NCI-H524 (cell line): Measurements from ENCODE around the gene HELZ.
A peak's percentile ranks its signal among the peaks of the same experiment; 100 is the strongest.
"Not testable (repeated sequence)": the region's sequence is repeated elsewhere in the genome, so short reads cannot be mapped to it uniquely, and the experiment has no call there.

Source experiments
- DNase-seq, 2 experiments: peaks; one replicate each; lab custom pipeline; 2025; lab: John Stamatoyannopoulos, UW

HELZ gene

DNA sequence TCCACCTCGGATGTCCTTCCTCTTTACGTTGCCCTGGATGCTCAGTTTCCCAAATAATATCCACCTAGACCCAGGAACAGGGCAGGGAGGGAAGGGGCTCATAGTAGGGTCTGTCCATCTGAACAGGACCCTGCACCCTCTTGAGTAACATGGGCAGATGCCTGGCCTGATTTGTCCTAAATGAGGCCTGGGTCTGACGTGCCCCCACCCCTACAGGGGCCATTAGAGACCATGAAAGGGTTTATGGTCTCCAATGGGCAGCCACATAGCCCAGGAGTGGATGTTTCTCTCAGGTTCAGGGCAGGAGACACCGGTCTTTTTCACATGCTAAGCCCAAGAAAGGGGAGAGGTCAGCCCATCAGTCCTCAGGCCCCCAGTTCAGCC is 193.8 kb downstream of the HELZ start:
- DNase-seq: no peak

DNA sequence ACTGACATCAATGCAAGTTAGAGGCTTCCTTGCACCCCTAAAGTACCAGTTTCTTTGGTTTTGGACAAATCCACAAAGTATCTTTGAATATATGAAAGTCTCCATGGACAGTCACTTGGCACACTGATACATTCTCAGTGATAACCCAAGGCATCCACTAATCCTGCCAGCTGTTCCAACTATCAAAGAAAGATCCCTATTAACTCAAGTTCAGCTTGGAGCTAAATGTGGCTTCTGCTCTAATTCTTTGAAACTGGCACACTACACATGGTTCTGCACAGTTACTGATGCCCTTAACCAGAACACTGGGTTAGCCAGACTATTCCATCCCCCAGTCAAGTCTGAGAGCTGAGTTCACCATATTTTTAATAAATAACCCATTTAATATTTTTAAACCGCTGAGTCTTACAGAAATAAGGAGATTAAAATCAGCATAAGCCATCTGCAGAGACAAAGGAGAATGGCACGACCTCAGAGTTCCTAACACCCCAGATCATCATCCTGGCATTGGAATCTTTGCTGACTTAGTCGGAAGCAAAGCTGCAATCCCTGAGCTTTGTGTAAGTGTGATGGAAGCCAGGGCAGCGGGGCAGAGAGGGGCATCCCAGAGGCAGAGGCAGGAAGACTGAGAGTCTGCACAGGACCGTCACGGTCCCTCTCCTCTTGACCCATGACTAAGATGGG is 194.4 kb downstream of the HELZ start:
- DNase-seq: peak in 1 of 2 experiments; percentile 44

- no peak for DNase-seq
Observed at GRCh38 chr17:67050066-67050465, 194.9 kb downstream of the HELZ start.

DNA sequence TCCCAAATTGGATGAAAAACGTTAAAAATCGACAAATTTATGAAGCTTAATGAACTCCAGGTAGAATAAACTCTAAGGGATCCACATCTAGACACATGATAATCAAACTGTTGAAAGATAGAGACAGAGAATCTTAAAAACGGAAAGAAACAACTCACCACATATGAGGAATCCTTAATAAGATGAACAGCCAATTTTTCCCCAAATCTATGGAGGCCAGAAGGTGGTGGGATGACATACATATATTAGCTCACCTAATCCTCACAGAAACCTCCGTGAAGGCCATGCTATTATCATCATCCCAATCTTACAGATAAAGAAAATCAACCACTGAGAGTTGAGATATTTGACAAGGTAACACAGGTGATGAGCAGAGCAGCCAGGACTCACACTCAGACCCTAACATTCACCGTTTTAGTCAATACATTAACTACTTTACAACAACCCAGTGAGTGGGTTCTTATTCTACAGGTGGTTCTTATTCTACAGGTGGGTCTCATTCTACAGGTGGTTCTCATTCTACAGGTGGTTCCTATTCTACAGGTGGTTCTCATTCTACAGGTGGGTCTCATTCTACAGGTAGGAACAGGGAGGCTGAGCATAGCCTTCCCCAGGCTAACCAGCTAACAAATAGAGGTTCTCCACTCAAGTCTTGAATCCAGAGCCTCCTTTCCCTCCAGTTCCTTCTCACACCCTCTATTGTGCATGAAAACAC is 195.8 kb downstream of the HELZ start:
- no peak for DNase-seq

- DNase-seq: no peak
Observed at GRCh38 chr17:67047382-67047781, 197.6 kb downstream of the HELZ start.

GRCh38 chr17:67046398-67046797 is 198.6 kb downstream of the HELZ start:
- DNase-seq: peak; percentile 16 to 63

DNA sequence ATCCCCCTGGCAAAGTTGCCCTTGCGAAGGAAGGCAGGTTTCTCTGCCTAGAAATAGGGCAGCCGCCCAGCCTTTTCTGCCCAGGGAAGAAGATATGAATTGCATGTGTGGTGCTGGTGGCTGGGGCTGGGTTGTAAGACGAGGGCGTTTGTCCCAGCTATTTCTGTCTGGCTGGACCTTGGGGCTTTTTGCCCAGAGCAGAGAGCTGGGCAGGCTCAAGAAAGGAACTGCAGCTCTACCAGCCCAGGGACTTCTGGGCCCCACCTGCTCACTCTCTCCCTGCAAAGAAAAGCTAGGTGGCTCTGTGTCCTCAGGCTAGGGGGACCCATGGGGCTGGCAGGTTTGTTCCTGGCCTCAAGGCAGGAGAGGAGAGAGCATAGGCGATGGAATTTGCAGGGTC is 200.1 kb downstream of the HELZ start:
- no peak for DNase-seq

GRCh38 chr17:67044016-67044772 is 200.8 kb downstream of the HELZ start, which contains the start of gene CACNG1:
Gene CACNG1 (plus strand): TSS chr17:67044554. CDS start chr17:67044661, 107 bp downstream.
- no peak for DNase-seq

- DNase-seq: no peak
Observed at GRCh38 chr17:67043283-67043682, 201.7 kb downstream of the HELZ start.

DNA sequence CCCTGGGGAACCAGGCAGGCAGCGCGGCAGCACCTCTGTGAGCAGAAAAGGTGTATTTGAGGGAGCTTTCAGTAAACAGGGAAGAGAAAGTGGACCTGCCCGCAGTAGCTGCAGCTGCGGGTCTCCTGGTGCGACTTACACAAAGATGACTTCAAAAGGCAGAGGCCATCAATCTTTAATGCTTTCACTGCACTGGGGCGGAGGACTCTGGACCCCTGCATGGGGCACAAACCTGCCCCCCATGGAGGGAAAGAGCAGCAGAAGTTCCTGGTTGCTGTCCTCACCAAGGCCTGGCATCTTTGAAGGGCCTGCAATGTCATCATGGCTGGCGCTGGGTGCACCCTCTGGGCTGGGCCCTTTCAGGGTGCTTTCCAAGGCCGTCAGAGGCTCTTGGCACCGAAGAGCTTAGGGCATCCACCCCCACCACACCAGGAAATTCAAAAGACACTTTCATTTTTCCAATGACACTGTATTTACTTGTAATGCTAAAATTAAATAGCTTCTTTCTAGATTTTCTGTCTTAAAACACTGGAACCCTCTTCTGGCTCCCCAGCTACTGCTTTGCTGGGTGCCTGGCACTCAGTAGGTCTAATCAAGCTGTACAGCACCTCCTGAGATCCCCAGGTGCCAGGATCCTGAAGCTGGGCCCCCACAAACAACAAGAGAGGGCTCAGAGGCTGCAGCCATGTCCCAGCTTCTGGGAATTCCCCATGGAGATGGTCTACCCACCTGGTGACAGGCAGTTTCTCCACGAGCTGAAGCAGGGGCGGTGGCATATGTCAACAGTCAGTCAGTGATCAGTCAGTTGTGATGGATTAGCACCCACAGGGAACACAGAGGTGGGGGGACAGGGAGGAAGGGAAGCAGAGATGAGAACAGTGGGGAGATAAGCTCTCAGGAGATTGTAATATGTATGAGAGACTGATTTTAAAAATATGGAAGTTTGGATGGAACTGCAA is 202.8 kb downstream of the HELZ start:
- DNase-seq: no peak

GRCh38 chr17:67041531-67041930 is 203.5 kb downstream of the HELZ start:
- DNase-seq: no peak

DNA sequence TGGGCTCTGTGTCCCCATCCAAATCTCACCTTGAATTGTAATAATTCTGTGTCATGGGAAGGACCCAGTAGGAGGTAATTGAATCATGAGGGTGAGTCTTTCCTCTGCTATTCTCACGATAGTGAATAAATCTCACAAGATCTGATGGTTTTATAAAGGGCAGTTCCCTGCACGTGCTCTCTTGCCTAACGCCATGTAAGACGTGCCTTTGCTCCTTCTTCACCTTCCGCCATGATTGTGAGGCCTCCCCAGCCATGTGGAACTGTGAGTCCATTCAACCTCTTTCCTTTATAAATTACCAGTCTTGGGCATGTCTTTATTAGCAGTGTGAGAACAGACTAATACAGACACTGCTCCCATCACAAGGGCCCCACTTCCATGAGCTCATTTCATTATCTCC is 203.9 kb downstream of the HELZ start:
- not testable (repeated sequence) for DNase-seq

GRCh38 chr17:67040652-67041051 is 204.3 kb downstream of the HELZ start:
- no peak for DNase-seq

DNA sequence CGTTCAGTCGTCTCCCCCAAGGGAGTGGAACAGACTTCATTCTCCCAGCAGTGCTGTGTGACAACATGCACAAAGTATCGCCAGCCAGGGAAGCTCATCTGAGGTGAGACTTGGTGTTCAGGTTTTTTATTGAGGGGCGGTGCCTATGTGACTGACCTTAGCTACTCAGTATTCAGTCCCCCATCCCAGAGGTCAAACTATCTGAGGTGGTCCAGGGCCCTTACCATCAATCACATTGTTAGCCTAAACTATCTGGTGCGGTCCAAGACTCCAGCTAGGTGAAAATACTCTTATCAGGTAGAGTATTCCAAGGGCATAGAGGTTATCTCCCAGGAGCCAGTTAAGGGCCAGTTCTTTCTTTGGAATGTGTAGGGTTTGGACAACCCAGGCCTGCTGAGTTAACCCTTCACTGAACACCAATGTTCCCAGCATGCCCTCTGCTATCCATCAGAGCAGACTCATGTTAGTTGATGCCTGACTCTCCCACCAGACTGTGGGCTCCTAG is 206.1 kb downstream of the HELZ start:
- no peak for DNase-seq

DNA sequence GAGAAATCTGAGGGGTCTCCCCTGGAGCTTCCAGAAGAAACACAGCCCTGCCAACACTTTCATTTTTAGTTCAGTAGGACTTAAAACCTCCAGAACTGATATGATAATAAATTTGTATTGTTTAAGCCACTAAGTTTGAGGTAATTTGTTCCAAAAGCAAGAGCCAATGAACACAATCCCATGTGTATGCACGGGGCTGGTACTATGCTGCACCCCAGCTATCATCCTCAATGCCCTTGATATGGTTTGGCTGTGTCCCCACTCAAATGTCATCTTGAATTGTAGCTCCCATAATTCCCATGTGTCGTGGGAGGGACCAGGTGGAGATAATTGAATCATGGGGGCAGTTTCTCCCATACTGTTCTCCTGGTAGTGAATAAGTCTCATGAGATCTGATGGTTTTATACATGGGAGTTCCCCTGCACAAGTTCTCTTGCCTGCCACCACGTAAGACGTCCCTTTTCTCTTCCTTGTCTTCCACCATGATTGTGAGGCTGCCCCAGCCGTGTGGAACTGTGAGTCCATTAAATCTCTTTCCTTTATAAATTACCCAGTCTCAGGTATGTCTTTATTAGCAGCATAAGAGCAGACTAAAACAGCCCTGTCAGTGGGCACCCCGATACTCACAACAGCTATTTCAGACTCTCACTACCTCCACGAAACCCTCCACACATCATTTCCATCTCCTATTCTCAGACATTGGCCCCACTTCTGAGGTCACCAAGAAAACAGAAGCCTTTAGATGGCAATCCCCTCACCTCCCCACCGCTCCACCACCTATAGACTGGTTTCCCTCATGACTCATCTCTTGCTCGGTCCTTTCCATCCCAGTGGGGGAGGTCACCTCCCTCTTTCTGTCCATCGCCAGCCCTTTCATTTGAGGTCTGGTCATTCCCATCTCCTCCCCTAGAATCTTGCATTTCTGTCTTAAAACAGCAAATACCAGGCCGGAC is 209.6 kb downstream of the HELZ start:
- no peak for DNase-seq

DNA sequence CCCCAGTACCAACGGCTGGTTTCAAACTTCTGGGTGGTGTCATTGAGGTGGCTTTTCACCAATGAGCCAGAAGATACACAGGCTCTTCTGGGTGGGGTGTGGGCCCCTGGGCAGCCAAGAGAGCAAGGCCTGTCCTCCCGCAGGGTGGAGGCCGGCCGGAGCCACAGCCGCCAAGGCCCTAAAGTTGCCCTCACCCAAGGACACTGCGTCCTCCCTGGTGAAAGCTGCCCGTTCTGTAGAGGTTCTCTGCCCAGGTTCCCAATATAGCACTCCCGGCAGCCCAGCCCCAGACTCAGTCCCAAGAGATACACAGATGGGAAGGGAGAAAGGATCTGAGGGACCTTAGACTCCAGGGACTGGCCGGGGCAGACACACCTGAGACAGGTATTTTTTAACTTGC is 211.4 kb downstream of the HELZ start:
- DNase-seq: no peak

DNA sequence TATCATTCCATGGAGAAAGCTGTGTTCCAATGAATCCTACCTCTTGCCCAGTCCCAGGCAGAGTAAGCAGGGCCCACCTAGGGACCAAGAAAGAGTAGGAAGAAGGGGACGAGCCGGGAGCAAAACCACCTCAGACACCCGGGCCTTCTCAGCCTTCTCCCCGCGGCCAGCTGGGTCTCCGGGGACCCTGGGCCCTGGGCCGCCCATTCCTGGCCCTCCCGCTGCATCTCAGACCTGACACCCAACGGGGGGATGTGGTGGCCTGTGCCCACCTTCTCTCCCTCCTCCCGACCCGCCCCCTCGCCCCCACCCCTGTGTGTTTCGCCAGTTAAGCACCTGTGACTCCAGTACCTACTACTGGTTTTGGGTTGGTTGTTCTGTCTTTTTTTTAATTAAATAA is 212.0 kb downstream of the HELZ start:
- DNase-seq: no peak

- no peak for DNase-seq
Observed at GRCh38 chr17:67032382-67032781, 212.6 kb downstream of the HELZ start.

DNA sequence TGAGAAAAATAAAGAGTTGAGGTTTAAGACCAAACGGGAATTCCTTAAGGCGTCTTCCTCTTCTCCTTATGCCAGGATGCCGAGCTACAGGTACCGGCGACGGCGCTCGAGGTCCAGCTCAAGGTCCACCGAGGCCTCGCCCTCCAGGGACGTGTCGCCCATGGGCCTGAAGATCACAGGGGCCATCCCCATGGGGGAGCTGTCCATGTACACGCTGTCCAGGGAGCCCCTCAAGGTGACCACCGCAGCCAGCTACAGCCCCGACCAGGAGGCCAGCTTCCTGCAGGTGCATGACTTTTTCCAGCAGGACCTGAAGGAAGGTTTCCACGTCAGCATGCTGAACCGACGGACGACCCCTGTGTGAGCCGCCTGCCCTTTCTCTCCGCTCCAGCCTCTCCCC is 214.4 kb downstream of the HELZ start:
- no peak for DNase-seq

DNA sequence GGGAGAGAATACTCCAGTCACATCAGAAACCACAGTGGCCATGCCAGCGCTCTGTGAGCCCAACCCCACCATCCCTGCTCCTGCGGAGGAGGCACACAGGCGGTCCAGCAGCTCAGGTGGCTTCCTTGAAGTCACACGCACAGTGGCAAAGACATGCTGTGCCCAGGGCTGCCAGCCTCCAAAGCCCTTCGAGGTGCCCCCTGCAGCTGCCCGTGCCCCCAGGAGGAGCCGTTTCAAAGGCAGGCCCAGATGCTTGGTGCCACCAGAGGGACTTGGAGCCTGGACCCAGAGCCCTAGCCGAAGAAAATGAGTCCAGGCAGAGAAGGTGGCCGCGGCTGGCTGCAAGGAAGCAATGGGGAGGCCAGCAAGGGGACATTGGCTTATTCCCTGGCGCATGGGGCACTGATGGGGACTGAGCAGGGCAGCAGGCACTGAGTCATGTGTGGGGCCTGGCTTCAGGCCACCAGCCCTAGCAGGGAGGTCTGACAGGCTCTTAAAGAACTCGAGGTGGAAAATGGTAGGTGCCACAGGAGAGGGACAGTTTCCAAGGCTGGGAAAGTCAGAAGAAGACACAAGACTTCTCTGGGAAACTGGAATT is 217.9 kb downstream of the HELZ start:
- DNase-seq: no peak
